Stomach (tissue), 9 donors: ENCODE data around the gene WNT2. TPM values are rescaled to one million over a fixed set of nuclear protein-coding genes. Genes with fewer than 3 reads are reported as not detected.

Experiments used
- DNase-seq, 2 donors: peaks; one replicate each; pipeline versions ENCODE4 v3.0.0 to v3.0.0-alpha.2; 2013 to 2019
- H3K27ac ChIP-seq, 5 donors: fragments of 200-600 bp in 4 of 5; sonication (generic) in 4 of 5; one replicate each; pipeline ENCODE4 v1.5.1; 2013 to 2019; ENCODE audit warnings: mild to moderate bottlenecking in 1 of 5, moderate library complexity in 1 of 5
- H3K27me3 ChIP-seq, 3 donors: fragments of 200-600 bp; sonication (generic); one replicate each; pipeline ENCODE4 v1.5.1; 2017 to 2019; ENCODE audit warnings: mixed run types in 1 of 3
- H3K36me3 ChIP-seq, 4 donors: fragments of 200-600 bp; sonication (generic); 1 replicate in 3 of 4; 2 replicates in 1 of 4; pipeline ENCODE4 v1.5.1; 2016 to 2019
- H3K4me1 ChIP-seq, 4 donors: fragments of 200-600 bp; sonication (generic); one replicate each; pipeline ENCODE4 v1.5.1; 2016 to 2019
- H3K4me3 ChIP-seq, 4 donors: fragments of 200-600 bp; sonication (generic) in 3 of 4; one replicate each; pipeline ENCODE4 v1.5.1; 2016 to 2019; ENCODE audit warnings: mild to moderate bottlenecking in 1 of 4
- H3K9me3 ChIP-seq, 4 donors: fragments of 200-600 bp; sonication (generic); one replicate each; pipeline ENCODE4 v1.5.1; 2016 to 2019
- EP300 ChIP-seq: sonication (generic); formaldehyde crosslinking; IDR thresholded peaks from one replicate; pipeline ENCODE4 v1.6.1; 2017; ENCODE audit warnings: antibody characterized with exemption
- POLR2A ChIP-seq, 4 donors: fragments of 450-650 bp; IDR thresholded peaks; one replicate each; pipeline ENCODE4 v1.6.1; 2016; ENCODE audit warnings: antibody characterized with exemption in 4 of 4, control low read depth in 2 of 4, mild to moderate bottlenecking in 1 of 4, moderate library complexity in 1 of 4
- POLR2AphosphoS5 ChIP-seq, 3 donors: sonication (generic); formaldehyde crosslinking; IDR thresholded peaks; one replicate each; pipeline ENCODE4 v1.6.1; 2016; ENCODE audit warnings: antibody characterized with exemption in 3 of 3
- WGBS, 5 donors: extraction: QIAGEN DNeasy Blood & Tissue Kit in 3 of 5; methylation state at CpG; one replicate each; pipeline versions ENCODE4 v1.1.5 to v1.1.7; 2013 to 2018; 5-methylcytosine and 5-hydroxymethylcytosine counted together
- intact Hi-C: fragments of 100-400 bp; cut with DNase I; formaldehyde crosslinking; loops from one replicate; pipeline ENCODE4 v1.15.1; 2023; ENCODE audit warnings: low total_unique reads
- polyA plus RNA-seq, 3 donors: library from polyadenylated mRNA; stranded (reverse); fragments of 200-250 nt; gene quantifications; one replicate each; pipeline ENCODE4 v1.2.3, GENCODE V29; 2013
- total RNA-seq, 5 donors: library from RNA; depleted of rRNA; stranded (reverse); fragments of >200 nt; gene quantifications; one replicate each; pipeline versions ENCODE4 v1.1.0 to v1.2.3, GENCODE V29; 2014 to 2016
- TF ChIP-seq, protein P1 (sequence below), 7 experiments: fragments of 450-650 bp in 4 of 7; fragments of 200-600 bp in 3 of 7; sonication (generic) in 3 of 7; IDR thresholded peaks; one replicate each; pipeline ENCODE4 v1.5.1; 2016 to 2019; ENCODE audit warnings: antibody characterized with exemption in 7 of 7, control low read depth in 2 of 7, mild to moderate bottlenecking in 1 of 7
- donor health status: healthy with polysubstance abuse.
- donor health status: Bipolar disorder and iron deficiency.
- donor health status: healthy.

WNT2 gene
- total and polyA plus RNA-seq, 8 donors = 0.61 to 1.7 TPM; not detected in 6

DNA sequence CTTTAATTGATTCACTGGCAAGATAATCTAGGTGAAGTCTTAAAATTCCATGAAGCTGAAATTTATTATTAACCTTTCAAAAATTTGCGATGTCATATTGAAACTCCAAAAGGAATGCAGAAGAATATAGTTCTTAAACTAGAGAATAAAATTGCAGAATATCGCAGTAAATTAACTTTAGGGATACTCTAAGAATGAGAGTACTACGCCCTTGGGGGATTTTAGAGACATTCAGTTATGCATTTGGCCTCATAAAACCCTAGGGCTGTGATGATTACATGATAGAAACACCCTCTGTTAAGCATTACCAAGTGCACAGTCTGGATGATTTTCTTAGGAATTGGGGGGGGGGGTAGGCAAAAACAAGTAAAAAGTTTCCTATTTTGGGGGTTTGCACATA, 3.7 kb downstream of the WNT2 start:
- no peak overlapping the region for H3K27ac ChIP-seq
- H3K27me3 ChIP-seq = peaks cover 13 to 49% (median 34%) of the 10 kb centered on the region in 3 donors
- H3K9me3 ChIP-seq = no peaks in the 10 kb centered on the region
- no peak for TF ChIP-seq POLR2AphosphoS5 (IDR thresholded peaks at IDR 0.05)
- no peak for TF ChIP-seq EP300
- TF ChIP-seq POLR2A (IDR thresholded peaks at IDR 0.05) = no peak
- TF ChIP-seq, protein P1, sequence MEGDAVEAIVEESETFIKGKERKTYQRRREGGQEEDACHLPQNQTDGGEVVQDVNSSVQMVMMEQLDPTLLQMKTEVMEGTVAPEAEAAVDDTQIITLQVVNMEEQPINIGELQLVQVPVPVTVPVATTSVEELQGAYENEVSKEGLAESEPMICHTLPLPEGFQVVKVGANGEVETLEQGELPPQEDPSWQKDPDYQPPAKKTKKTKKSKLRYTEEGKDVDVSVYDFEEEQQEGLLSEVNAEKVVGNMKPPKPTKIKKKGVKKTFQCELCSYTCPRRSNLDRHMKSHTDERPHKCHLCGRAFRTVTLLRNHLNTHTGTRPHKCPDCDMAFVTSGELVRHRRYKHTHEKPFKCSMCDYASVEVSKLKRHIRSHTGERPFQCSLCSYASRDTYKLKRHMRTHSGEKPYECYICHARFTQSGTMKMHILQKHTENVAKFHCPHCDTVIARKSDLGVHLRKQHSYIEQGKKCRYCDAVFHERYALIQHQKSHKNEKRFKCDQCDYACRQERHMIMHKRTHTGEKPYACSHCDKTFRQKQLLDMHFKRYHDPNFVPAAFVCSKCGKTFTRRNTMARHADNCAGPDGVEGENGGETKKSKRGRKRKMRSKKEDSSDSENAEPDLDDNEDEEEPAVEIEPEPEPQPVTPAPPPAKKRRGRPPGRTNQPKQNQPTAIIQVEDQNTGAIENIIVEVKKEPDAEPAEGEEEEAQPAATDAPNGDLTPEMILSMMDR (IDR thresholded peaks at IDR 0.05) = no peak
- H3K36me3 ChIP-seq = no peaks in the 10 kb centered on the region
- 87 to 96% (median 88%) methylated on average over 3 of the region's 3 CpGs for WGBS, 5 donors
- H3K4me1 ChIP-seq = peaks cover 14 to 17% (median 16%) of the 10 kb centered on the region in 4 donors
- intact Hi-C loops = no loop called here
- DNase-seq = no peak
- H3K4me3 ChIP-seq = no peak overlapping the region

GRCh38 chr7:117313582-117313981, 9.3 kb downstream of the WNT2 start:
- Histone ChIP-seq H3K4me1 (no peaks in the 10 kb centered on the region), H3K27me3 (peaks cover 0 to 4% (median 0%) of the 10 kb centered on the region in 3 donors), H3K4me3 (no peak overlapping the region), H3K9me3 (no peaks in the 10 kb centered on the region), H3K27ac (no peak overlapping the region), H3K36me3 (no peaks in the 10 kb centered on the region)
- TF ChIP-seq, protein P1 (IDR thresholded peaks at IDR 0.05) = no peak
- TF ChIP-seq POLR2AphosphoS5 (IDR thresholded peaks at IDR 0.05) = no peak
- TF ChIP-seq POLR2A (IDR thresholded peaks at IDR 0.05) = no peak
- TF ChIP-seq EP300 = no peak
- intact Hi-C loops = no loop called here
- no peak for DNase-seq

GRCh38 chr7:117312593-117313580, 10.0 kb downstream of the WNT2 start:
- no peak overlapping the region for H3K27ac ChIP-seq
- no peaks in the 10 kb centered on the region for H3K4me1 ChIP-seq

GRCh38 chr7:117308891-117309290, 14.0 kb downstream of the WNT2 start:
- intact Hi-C loops = no loop called here
- Histone ChIP-seq H3K9me3 (no peaks in the 10 kb centered on the region), H3K27me3 (no peaks in the 10 kb centered on the region), H3K4me1 (no peaks in the 10 kb centered on the region), H3K36me3 (no peaks in the 10 kb centered on the region), H3K4me3 (no peak overlapping the region), H3K27ac (no peak overlapping the region)
- 92 to 100% (median 97%) methylated on average over 1 of the region's 1 CpG for WGBS, 5 donors
- no peak for DNase-seq
- TF ChIP-seq POLR2A (IDR thresholded peaks at IDR 0.05) (no peak), EP300 (no peak), POLR2AphosphoS5 (IDR thresholded peaks at IDR 0.05) (no peak)
- TF ChIP-seq, protein P1 (IDR thresholded peaks at IDR 0.05) = no peak

More at GRCh38 chr7:117312593-117313580, 10.0 kb downstream of the WNT2 start:
- WGBS, 5 donors = 61 to 69% (median 65%) methylated on average over 5 of the region's 5 CpGs
- Histone ChIP-seq H3K27me3 (no peaks in the 10 kb centered on the region), H3K4me3 (no peak overlapping the region), H3K9me3 (no peaks in the 10 kb centered on the region), H3K36me3 (no peaks in the 10 kb centered on the region)
- no peak for TF ChIP-seq POLR2A (IDR thresholded peaks at IDR 0.05)
- TF ChIP-seq, protein P1 (IDR thresholded peaks at IDR 0.05) = no peak
- no peak for DNase-seq
- intact Hi-C loops = no loop called here
